Measurements from ENCODE around the gene TUT4. TPM values are rescaled to one million over a fixed set of nuclear protein-coding genes. Genes with fewer than 3 reads are reported as not detected.

The TUT4 gene
- total and polyA plus RNA-seq, 2 of the 4 experiments (the other 2 are of a cell fraction) = 10.9 to 40.0 TPM

DNA sequence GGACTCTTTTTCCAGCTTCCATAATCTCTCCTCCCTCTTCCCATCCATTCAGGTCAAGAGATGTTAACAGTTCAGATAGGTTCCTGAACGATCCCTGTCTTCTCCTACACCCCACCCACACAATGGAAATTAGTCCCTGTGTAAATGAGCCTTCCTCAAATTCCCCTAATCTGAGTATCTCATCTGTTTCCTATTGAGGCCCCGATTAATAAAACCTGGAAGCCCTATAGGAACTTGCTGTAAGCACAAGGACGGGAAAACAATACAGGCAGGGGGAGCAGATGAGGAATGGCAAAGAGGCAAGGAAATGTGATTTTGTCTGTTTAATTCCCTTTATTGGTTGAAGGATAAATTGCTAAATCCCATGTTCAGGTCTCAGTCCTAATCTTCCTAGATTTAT lies 42.2 kb upstream of the TUT4 start:
- dilution Hi-C loops (cut with HindIII; ENCODE audit: low sequenced_read_pairs, unreplicated experiment) (no loop called here), in situ Hi-C loops (cut with MboI; ENCODE audit: low sequenced_read_pairs) (no loop called here), intact Hi-C loops (cut with micrococcal nuclease) (no loop called here)
- Histone ChIP-seq H3K56ac (ENCODE audit: extremely low read depth, insufficient read depth, low read length) (no peak overlapping the region), H2AK5ac (ENCODE audit: low read depth, low read length) (no peak overlapping the region), H3K27ac (ENCODE audit: insufficient read depth, low read length) (no peak overlapping the region), H3K4me2 (ENCODE audit: low read depth, low read length) (no peak overlapping the region), H3K36me3 (ENCODE audit: control insufficient read depth, insufficient read depth, low read length) (no peaks in the 10 kb centered on the region), H3K79me1 (ENCODE audit: low read depth in 1 of 2, low read length in 2 of 2) (no peaks in the 10 kb centered on the region), H2AFZ (replicated peaks; ENCODE audit: low read length, poor library complexity) (no peak overlapping the region), H4K8ac (ENCODE audit: low read depth in 2 of 2, low read length in 2 of 2) (no peak overlapping the region), H2BK5ac (ENCODE audit: low read depth, low read length, poor library complexity, severe bottlenecking) (no peak overlapping the region), H3K9ac (ENCODE audit: low read depth, low read length) (no peak overlapping the region), H4K20me1 (ENCODE audit: insufficient read depth, low read length) (no peaks in the 10 kb centered on the region), H3K14ac (replicated peaks; ENCODE audit: low read depth, low read length) (no peak overlapping the region), H3K4me3 (ENCODE audit: insufficient read depth, low read depth, low read length) (no peak overlapping the region), H2AK9ac (replicated peaks; ENCODE audit: low read depth, low read length, poor library complexity) (no peak overlapping the region), H4K5ac (ENCODE audit: low read depth, low read length) (no peak overlapping the region), H2BK20ac (ENCODE audit: low read depth, low read length) (no peak overlapping the region), H4K91ac (ENCODE audit: insufficient read depth, low read depth, low read length) (no peak overlapping the region), H3K9me1 (ENCODE audit: insufficient read depth, low read length) (no peaks in the 10 kb centered on the region), H3K4me1 (ENCODE audit: control insufficient read depth, insufficient read depth, low read length) (peaks cover 1% of the 10 kb centered on the region; the same call in 1 of the 2 replicates), H3K18ac (ENCODE audit: low read depth, low read length) (no peak overlapping the region), H3K27me3 (ENCODE audit: control insufficient read depth, insufficient read depth, low read length) (peaks cover 15% of the 10 kb centered on the region), H3K9me3 (ENCODE audit: control insufficient read depth, insufficient read depth, low read length) (no peaks in the 10 kb centered on the region), H2BK120ac (ENCODE audit: low read depth, low read length) (no peak overlapping the region), H3K4ac (ENCODE audit: low read depth, low read length) (no peak overlapping the region), H3K23ac (ENCODE audit: low read depth, low read length) (no peak overlapping the region), H2BK15ac (ENCODE audit: low read depth, low read length) (no peak overlapping the region)
- no CpG with 5 or more reads among the region's 3 CpGs for WGBS, 2 experiments (ENCODE audit: extremely low coverage in 2 of 2, insufficient read length in 1 of 2)
- no peak for DNase-seq
- no peak for TF ChIP-seq RCOR1 (IDR thresholded peaks at IDR 0.05; ENCODE audit: insufficient replicate concordance, low read length)
- TF ChIP-seq CTCF (conservative IDR thresholded peaks at IDR 0.05; ENCODE audit: low read depth, low read length) = no peak
- ChIA-PET CTCF (no interaction called here), POLR2A (ENCODE audit: unreplicated experiment) (no interaction called here)
- no TSS peak for BruUV-seq (replicated peaks)
- no peak for ATAC-seq (ENCODE audit: low read depth)
